WTC11 (cell line): ENCODE measurements around the gene SSTR5. TPM values are rescaled to one million over a fixed set of nuclear protein-coding genes. Genes with fewer than 3 reads are reported as not detected.

Source experiments
- ATAC-seq: fragments of 200-7000 bp; cut with Tn5 transposase; 2 replicates; pipeline ENCODE4 v1.10.0; 2021; ENCODE audit warnings: mild to moderate bottlenecking, moderate library complexity
- CTCF ChIA-PET: fragments of 300-600 bp; sonication (Branson Sonifier 250); formaldehyde crosslinking; loops from one replicate; lab custom pipeline; 2021; ENCODE audit warnings: antibody characterized with exemption; lab: Charles Lee
- POLR2A ChIA-PET: fragments of 350-600 bp; sonication (Branson Sonifier 250); formaldehyde crosslinking; loops from one replicate; lab custom pipeline; 2021; ENCODE audit warnings: antibody characterized with exemption; lab: Charles Lee
- DNase-seq: peaks from one replicate; pipeline ENCODE4 v3.0.0; 2021; ENCODE audit warnings: low spot score
- H3K27ac Mint-ChIP-seq: 2 replicates; pipeline ENCODE4 v1.8.0; 2021; ENCODE audit warnings: mixed read lengths
- H3K27me3 Mint-ChIP-seq: 2 replicates; pipeline ENCODE4 v1.8.0; 2021; ENCODE audit warnings: low read depth, mild to moderate bottlenecking, moderate library complexity, mixed read lengths
- H3K36me3 Mint-ChIP-seq: 2 replicates; pipeline ENCODE4 v1.8.0; 2021; ENCODE audit warnings: mixed read lengths
- H3K4me1 Mint-ChIP-seq: 2 replicates; pipeline ENCODE4 v1.8.0; 2022; ENCODE audit warnings: mixed read lengths
- H3K4me3 Mint-ChIP-seq: 2 replicates; pipeline ENCODE4 v1.8.0; 2021; ENCODE audit warnings: mild to moderate bottlenecking, moderate library complexity, mixed read lengths
- H3K9me3 Mint-ChIP-seq: 2 replicates; pipeline ENCODE4 v1.8.0; 2021; ENCODE audit warnings: mixed read lengths
- ATF1 ChIP-seq: sonication (generic); formaldehyde crosslinking; IDR thresholded peaks from 2 replicates; pipeline ENCODE4 v1.8.1; 2023; ENCODE audit warnings: mild to moderate bottlenecking, moderate library complexity, missing genetic modification reagents
- CDX4 ChIP-seq: fragments of 250-450 bp; sonication (Bioruptor Pico); IDR thresholded peaks from 2 replicates; pipeline ENCODE4 v1.9.0; 2021; ENCODE audit warnings: moderate library complexity, mild to moderate bottlenecking, inconsistent platforms, borderline replicate concordance
- CREM ChIP-seq: sonication (generic); formaldehyde crosslinking; IDR thresholded peaks from 2 replicates; pipeline ENCODE4 v1.8.1; 2022; ENCODE audit warnings: mild to moderate bottlenecking, missing genetic modification reagents, moderate library complexity
- E2F4 ChIP-seq: sonication (generic); formaldehyde crosslinking; IDR thresholded peaks from 2 replicates; pipeline ENCODE4 v1.8.1; 2022; ENCODE audit warnings: low read depth, mild to moderate bottlenecking, moderate library complexity, missing genetic modification reagents, borderline replicate concordance
- FOXK1 ChIP-seq: sonication (generic); formaldehyde crosslinking; IDR thresholded peaks from 2 replicates; pipeline ENCODE4 v1.8.0; 2022; ENCODE audit warnings: mild to moderate bottlenecking, moderate library complexity, missing genetic modification reagents
- KAT7 ChIP-seq: sonication (generic); formaldehyde crosslinking; IDR thresholded peaks from 2 replicates; pipeline ENCODE4 v1.8.1; 2023; ENCODE audit warnings: missing genetic modification reagents, mild to moderate bottlenecking, borderline replicate concordance
- MYBL2 ChIP-seq: sonication (generic); formaldehyde crosslinking; IDR thresholded peaks from 2 replicates; pipeline ENCODE4 v1.8.1; 2023; ENCODE audit warnings: mild to moderate bottlenecking, moderate library complexity, missing genetic modification reagents
- NR3C1 ChIP-seq: sonication (generic); formaldehyde crosslinking; conservative IDR thresholded peaks from 2 replicates; pipeline ENCODE4 v1.8.1; 2023; ENCODE audit warnings: low read depth, mild to moderate bottlenecking, missing genetic modification reagents
- PRDM15 ChIP-seq: sonication (generic); formaldehyde crosslinking; IDR thresholded peaks from 2 replicates; pipeline ENCODE4 v1.8.0; 2022; ENCODE audit warnings: missing genetic modification reagents
- ZBTB21 ChIP-seq: sonication (generic); formaldehyde crosslinking; IDR thresholded peaks from 2 replicates; pipeline ENCODE4 v1.8.1; 2023; ENCODE audit warnings: mild to moderate bottlenecking, missing genetic modification reagents, borderline replicate concordance
- ZNF232 ChIP-seq: sonication (generic); formaldehyde crosslinking; IDR thresholded peaks from 2 replicates; pipeline ENCODE4 v1.8.0; 2022; ENCODE audit warnings: mild to moderate bottlenecking, missing genetic modification reagents
- total RNA-seq: library from RNA; stranded (reverse); gene quantifications from 3 replicates; pipeline ENCODE4 v1.2.3, GENCODE V29; 2021
- TF ChIP-seq, protein P1 (sequence below): fragments of 250-450 bp; sonication (Bioruptor Pico); IDR thresholded peaks from 2 replicates; pipeline ENCODE4 v1.9.0; 2021; ENCODE audit warnings: mild to moderate bottlenecking
- TF ChIP-seq, protein P2 (sequence below): sonication (generic); formaldehyde crosslinking; IDR thresholded peaks from 2 replicates; pipeline ENCODE4 v1.8.1; 2023; ENCODE audit warnings: mild to moderate bottlenecking, missing genetic modification reagents, moderate library complexity
- TF ChIP-seq, protein P3 (sequence below): sonication (generic); formaldehyde crosslinking; IDR thresholded peaks from 2 replicates; pipeline ENCODE4 v1.8.1; 2023; ENCODE audit warnings: mild to moderate bottlenecking, missing genetic modification reagents
- TF ChIP-seq, protein P4 (sequence below): sonication (generic); formaldehyde crosslinking; IDR thresholded peaks from 2 replicates; pipeline ENCODE4 v1.8.1; 2022; ENCODE audit warnings: mild to moderate bottlenecking, moderate library complexity, missing genetic modification reagents
- TF ChIP-seq, protein P5 (sequence below): sonication (generic); formaldehyde crosslinking; IDR thresholded peaks from 2 replicates; pipeline ENCODE4 v1.8.0; 2022; ENCODE audit warnings: mild to moderate bottlenecking, missing genetic modification reagents

The SSTR5 gene
- total RNA-seq, 1 experiment from 2014 or later = 0.61 TPM

GRCh38 chr16:1068451-1068850 is 4.1 kb upstream of the SSTR5 start:
- POLR2A ChIA-PET = no interaction called here
- DNase-seq (no peak), ATAC-seq (no peak)
- Mint-ChIP-seq H3K4me3 (no peak overlapping the region), H3K27me3 (peaks cover 6% of the 10 kb centered on the region; the same call in 1 of the 2 replicates), H3K9me3 (no peaks in the 10 kb centered on the region), H3K27ac (no peak overlapping the region), H3K4me1 (peaks cover 3% of the 10 kb centered on the region), H3K36me3 (no peaks in the 10 kb centered on the region)
- TF ChIP-seq ZBTB21 (no peak), MYBL2 (no peak), ATF1 (CRISPR knock-in tag) (no peak), CDX4 (no peak), NR3C1 (CRISPR knock-in tag) (no peak), CREM (CRISPR knock-in tag) (no peak), E2F4 (CRISPR knock-in tag) (no peak), ZNF232 (CRISPR knock-in tag) (no peak), FOXK1 (no peak), KAT7 (CRISPR knock-in tag) (no peak), PRDM15 (CRISPR knock-in tag) (no peak)
- TF ChIP-seq, protein P1, sequence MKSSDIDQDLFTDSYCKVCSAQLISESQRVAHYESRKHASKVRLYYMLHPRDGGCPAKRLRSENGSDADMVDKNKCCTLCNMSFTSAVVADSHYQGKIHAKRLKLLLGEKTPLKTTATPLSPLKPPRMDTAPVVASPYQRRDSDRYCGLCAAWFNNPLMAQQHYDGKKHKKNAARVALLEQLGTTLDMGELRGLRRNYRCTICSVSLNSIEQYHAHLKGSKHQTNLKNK (CRISPR knock-in tag) = no peak
- TF ChIP-seq, protein P2, sequence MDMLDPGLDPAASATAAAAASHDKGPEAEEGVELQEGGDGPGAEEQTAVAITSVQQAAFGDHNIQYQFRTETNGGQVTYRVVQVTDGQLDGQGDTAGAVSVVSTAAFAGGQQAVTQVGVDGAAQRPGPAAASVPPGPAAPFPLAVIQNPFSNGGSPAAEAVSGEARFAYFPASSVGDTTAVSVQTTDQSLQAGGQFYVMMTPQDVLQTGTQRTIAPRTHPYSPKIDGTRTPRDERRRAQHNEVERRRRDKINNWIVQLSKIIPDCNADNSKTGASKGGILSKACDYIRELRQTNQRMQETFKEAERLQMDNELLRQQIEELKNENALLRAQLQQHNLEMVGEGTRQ (CRISPR knock-in tag) = no peak
- TF ChIP-seq, protein P3, sequence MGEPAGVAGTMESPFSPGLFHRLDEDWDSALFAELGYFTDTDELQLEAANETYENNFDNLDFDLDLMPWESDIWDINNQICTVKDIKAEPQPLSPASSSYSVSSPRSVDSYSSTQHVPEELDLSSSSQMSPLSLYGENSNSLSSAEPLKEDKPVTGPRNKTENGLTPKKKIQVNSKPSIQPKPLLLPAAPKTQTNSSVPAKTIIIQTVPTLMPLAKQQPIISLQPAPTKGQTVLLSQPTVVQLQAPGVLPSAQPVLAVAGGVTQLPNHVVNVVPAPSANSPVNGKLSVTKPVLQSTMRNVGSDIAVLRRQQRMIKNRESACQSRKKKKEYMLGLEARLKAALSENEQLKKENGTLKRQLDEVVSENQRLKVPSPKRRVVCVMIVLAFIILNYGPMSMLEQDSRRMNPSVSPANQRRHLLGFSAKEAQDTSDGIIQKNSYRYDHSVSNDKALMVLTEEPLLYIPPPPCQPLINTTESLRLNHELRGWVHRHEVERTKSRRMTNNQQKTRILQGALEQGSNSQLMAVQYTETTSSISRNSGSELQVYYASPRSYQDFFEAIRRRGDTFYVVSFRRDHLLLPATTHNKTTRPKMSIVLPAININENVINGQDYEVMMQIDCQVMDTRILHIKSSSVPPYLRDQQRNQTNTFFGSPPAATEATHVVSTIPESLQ (CRISPR knock-in tag) = no peak
- TF ChIP-seq, protein P4, sequence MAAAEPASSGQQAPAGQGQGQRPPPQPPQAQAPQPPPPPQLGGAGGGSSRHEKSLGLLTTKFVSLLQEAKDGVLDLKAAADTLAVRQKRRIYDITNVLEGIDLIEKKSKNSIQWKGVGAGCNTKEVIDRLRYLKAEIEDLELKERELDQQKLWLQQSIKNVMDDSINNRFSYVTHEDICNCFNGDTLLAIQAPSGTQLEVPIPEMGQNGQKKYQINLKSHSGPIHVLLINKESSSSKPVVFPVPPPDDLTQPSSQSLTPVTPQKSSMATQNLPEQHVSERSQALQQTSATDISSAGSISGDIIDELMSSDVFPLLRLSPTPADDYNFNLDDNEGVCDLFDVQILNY (CRISPR knock-in tag) = no peak
- TF ChIP-seq, protein P5, sequence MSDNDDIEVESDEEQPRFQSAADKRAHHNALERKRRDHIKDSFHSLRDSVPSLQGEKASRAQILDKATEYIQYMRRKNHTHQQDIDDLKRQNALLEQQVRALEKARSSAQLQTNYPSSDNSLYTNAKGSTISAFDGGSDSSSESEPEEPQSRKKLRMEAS (CRISPR knock-in tag) = no peak
- CTCF ChIA-PET = interaction anchor here (9.0 kb wide), 1 partner anchor 12 kb away, joined by 97 read pairs; no protein-coding TSS in a partner anchor
